Measurements from ENCODE around the gene APMAP. TPM values are rescaled to one million over a fixed set of nuclear protein-coding genes. Genes with fewer than 3 reads are reported as not detected.

APMAP gene
- total RNA-seq, 1 donor from 2014 or later, result 26.8 TPM

DNA sequence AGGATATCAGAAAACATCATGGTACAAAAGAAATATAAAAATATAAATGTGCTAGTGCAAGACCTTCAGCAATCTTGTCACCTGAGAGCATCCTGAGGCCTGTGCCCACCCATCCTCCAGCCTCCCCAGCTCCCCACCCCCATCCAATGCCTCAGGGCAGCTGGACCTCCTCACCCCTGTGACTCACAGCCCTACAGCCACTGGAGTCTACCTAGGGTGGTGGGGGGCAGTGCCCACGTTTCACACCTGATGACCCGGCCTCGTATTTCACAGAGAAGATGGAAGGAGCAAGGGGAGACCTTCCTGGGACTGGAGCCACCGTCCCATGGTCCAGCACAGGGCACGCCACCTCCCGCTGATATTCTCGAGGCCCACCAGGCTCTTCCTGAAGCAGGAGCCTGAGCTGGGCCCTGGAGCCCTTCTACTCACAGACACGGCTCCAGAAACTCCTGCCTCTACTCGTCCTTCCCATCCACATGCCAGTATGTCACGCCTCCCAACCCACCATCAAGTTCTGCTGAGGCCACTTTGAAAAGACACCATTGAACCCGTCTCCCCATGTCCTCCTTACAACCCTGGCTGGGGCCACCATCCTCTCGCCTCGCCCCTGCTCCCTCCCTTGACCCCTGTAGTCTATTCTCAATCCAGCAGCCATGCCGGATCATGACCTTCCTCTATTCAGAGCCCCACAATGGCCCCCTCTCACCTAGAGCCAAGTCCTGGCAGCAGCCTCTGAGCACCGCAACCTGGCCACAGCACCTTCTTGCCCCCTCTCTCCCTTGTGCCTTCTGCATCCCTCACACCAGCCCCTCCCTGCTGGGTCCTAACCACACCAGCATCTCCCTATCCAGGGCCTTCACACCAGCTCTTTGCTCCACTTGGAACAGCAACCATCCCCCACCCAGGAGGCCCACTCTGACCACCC is 13.3 kb downstream of the APMAP start:
- ATAC-seq (no peak), DNase-seq (ENCODE audit: missing footprints) (no peak)
- intact Hi-C loops (cut with DNase I), result no loop called here

DNA sequence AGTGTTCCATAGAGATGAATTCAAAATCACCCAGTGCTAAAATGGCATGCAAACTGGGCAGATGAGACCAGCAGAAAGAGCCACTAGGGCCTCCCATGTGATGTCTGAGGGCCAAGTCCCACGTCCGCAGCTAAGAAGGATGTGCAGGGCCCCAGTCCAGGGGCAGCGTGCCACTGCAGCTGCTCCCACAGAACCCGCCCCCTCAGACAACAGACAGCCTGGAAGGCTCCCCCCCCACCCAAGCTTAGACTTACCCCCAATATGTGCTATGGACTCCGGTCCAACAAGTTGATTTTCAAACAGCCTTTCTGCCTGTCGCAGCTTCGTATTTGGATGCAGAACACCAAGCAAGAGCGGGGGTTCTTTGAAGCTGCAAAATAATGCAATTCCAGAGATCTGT is 14.0 kb downstream of the APMAP start:
- ATAC-seq (no peak), DNase-seq (ENCODE audit: missing footprints) (no peak)
- intact Hi-C loops (cut with DNase I), result no loop called here

DNA sequence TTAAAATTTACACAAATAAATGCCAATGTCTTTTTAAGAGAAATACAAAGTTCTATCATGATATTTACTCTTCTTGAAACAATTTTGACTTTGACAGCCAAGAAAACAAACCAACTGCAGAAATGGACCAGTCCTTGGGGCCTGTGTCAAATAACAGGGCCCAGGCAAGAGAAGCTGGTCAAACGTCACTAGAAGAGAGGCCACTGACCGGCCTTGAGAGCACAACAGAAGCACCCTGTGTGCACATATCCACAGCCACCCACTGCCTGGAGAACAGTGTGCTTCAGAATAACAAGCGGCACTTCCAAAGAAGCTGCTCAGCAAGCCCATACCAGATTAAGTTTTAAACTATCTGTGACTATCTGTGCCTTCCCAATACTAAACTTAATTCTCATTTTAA is 14.8 kb downstream of the APMAP start:
- no peak for ATAC-seq
- intact Hi-C loops (cut with DNase I), result no loop called here
- no peak for DNase-seq (ENCODE audit: missing footprints)

- ATAC-seq, result no peak
- intact Hi-C loops (cut with DNase I), result no loop called here
These were observed 15.2 kb downstream of the APMAP start for GRCh38 chr20:24977336-24977735.

GRCh38 chr20:24972341-24972740 is 20.2 kb downstream of the APMAP start:
- DNase-seq (ENCODE audit: missing footprints), result no peak
- intact Hi-C loops (cut with DNase I), result no loop called here
- ATAC-seq, result no peak

More at GRCh38 chr20:24977336-24977735, 15.2 kb downstream of the APMAP start:
- no peak for DNase-seq (ENCODE audit: missing footprints)

DNA sequence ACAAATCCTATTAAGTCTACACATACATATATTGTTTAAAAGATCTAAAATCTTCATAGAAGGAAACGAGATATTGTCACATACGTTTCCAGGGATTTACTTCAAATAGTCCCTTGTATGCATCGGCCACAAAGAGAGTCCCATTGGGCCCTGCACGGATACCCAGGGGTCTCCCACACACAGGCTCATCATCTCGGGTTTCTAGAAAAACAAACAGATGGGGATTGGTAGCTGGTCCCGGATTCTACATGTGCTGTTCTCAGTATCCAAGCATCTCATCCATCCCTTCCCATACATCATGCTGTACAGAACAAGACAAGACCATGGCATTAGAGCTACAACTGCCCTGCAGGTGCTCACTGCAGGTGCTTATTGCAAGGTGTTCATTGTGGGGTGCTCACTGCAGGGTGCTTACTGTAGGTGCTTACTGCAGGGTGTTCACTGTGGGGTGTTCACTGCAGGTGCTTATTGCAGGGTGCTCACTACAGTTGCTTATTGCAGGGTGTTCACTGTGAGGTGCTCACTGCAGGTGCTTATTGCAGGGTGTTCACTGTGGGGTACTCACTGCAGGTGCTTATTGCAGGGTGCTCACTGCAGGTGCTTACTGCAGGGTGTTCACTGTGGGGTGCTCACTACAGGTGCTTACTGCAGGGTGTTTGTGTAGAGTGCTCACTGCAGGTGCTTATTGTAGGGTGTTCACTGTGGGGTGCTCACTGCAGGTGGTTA is 21.0 kb downstream of the APMAP start:
- ATAC-seq, result no peak
- intact Hi-C loops (cut with DNase I), result no loop called here
- no peak for DNase-seq (ENCODE audit: missing footprints)

DNA sequence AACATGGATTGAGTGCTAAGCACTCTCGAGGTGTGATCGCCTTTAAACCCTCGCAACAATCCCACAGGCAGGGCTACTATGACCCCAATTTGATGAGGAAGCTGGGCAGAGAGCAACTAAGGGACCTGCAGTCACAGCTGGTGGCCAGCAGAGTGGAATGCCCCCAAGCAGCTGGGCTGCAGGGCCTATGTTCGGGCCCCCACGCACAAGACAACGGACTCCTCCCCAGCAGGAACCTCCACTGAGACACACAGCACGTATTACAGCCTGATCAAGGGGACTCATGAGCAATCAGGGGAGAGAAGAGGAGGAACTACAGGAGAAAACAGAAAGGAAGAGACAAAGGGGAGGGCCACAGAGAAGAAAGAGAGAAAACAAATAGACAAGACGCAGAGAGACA is 21.8 kb downstream of the APMAP start:
- intact Hi-C loops (cut with DNase I), result no loop called here
- no peak for DNase-seq (ENCODE audit: missing footprints)
- ATAC-seq, result no peak

- ATAC-seq (no peak), DNase-seq (ENCODE audit: missing footprints) (no peak)
- intact Hi-C loops (cut with DNase I), result no loop called here
These were observed 22.5 kb downstream of the APMAP start for GRCh38 chr20:24970030-24970553.

DNA sequence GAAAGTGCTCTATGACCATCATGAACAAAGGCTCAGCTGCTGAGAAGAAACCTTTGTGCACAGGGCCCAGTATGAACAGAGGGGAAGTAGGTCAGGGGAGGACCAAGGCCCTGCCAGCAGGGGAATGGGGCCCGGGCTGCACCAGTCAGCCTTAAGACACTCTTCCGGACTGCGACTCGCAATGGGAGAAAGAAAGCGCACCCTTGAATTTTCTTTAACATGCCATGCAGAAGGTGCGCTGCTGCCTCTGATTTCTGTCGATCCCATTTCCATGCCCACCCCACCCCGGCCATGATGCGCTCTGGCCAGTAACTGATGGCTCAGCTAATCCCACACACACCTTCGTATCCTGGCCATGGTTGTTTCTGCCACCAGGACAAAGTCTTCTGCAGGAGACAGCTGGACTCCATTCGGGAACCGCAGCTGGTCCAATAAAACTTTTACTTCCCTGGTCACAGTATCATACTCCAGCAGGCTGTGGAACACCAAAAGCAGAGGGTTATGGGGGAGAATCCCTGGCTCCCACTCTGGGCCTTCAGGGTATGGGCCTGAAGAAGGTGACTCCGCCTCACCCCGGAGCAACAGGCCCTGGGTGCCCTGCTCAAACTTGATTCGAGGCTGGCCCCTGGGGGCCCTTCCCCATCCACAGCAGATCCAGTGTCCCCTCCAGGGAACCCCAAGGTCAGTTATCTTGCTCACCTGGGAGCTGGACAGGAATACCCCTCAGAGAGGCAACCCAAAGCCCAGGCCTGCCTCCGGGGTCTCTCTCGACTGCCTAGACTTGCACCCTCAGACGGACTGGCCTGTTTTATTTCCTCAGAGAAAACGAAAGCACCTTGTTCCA is 23.1 kb downstream of the APMAP start:
- no peak for DNase-seq (ENCODE audit: missing footprints)
- intact Hi-C loops (cut with DNase I), result no loop called here
- no peak for ATAC-seq

DNA sequence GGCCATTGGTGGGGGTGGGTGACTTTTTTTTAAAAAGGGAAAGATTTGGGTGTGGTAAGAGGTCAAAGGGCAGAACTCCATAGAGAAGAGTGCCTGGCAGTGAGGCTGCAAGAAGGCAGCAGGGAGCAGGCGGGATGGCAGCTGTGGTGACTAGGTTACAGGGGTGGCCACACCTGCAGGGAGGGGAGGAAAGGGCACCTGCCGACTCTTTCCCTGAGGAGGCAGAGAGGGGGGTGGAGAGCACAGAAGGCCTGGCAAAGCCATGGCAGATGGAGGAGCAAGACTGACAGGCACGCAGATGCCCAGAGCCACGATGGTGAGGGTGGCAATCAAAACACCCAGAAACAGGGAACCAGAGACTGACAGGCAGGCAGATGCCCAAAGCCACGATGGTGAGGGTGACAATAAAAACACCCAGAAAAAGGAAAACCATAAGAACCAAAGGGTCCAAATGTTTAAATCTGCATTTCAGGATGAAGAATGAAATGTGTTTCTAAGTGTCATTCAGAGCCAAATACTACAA is 24.2 kb downstream of the APMAP start:
- ATAC-seq (no peak), DNase-seq (ENCODE audit: missing footprints) (no peak)
- intact Hi-C loops (cut with DNase I), result no loop called here

DNA sequence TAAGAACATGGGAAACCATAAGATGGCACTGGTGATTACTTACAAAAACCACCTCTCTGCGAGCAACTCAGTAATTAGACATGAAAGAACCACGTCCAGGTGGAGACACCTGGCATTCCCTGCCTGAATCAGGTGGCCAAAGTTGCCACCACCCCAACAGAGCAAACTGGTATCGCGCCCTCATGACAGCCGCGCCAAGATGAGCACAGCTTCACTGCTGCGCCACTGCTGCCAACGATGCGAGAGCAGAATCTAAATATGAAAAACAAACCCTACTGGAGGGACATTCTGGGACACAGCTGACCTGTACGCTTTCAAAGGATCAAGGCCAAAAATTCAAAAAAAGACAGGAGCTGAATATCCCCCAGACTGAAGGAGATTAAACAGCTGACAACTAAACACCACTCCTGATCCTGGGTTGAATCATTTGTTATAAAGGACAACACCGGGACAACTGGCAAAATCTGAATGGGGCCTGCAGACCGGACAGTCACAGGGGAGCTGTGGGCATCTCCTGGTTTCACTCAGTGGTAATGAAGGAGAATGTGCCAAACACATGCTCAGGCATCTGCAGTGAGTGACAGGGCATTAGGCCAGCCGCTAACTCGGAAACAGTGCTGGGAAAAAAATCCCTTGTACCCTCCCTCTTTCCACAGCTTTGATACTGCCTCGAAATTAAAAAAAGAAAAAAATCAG is 26.1 kb downstream of the APMAP start:
- ATAC-seq (no peak), DNase-seq (ENCODE audit: missing footprints) (no peak)
- intact Hi-C loops (cut with DNase I), result no loop called here

DNA sequence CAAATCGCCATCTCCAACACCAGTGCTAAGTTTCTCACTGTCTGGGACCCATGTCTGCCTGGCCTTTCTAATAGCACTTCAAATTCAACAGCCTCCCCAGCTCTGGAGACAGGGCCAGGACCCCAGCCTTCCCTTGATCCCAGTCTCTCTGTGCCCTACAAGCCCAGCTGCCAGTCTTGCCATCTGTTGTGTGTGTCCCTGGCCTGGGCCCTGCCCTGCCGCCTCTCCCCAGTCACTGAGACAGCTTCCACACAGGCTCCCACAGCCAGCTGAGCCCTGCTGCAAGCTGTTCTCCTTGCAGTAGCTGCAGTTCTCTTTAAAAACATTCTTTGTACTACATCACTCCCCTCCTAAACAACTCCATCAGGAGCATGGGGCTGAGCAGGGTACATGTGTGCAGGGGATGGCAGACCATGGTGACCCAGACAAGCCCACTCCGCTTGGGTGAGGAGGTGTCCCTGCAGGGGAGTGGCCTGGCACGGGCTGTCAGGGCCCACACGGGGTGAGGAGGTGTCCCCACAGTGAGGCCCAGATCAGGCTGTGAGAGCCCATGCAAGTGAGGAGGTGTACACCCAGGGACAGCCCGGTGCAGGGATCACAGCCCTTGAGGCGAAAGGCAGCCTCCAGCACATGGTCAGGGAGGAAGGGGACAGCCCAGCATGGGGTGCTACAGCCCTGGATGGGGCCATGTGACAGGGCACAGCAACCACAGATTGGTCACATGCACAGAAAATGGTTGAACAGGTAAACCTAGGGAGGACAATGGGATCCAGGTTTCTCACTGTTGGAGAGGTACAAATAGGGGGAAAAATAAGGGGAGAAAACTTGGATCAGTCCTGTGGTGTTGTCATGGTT is 27.3 kb downstream of the APMAP start:
- ATAC-seq (no peak), DNase-seq (ENCODE audit: missing footprints) (no peak)
- intact Hi-C loops (cut with DNase I), result no loop called here

GRCh38 chr20:24964506-24964840 is 28.1 kb downstream of the APMAP start:
- ATAC-seq (no peak), DNase-seq (ENCODE audit: missing footprints) (no peak)
- intact Hi-C loops (cut with DNase I), result no loop called here

- ATAC-seq, result no peak
- intact Hi-C loops (cut with DNase I), result no loop called here
- DNase-seq (ENCODE audit: missing footprints), result no peak
These were observed 28.7 kb downstream of the APMAP start for GRCh38 chr20:24963672-24964505.

DNA sequence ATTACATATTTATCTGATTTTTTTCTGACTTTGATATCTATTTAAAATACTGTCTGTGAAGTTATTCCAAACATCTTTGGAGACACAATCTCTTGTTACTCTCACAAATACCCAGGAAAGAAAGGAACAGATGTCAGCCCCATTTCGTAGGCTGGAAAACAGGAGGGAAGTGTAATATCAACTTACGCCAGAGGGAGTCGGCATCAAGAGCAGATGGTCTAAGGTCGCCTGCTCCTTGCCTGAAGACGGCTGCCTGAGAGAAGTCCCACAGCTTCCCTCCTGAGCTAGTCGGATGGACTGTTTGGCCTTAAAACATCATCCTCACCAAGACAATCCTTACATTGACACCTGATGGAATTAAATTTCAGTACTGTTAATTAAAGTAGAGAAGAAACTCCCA is 30.0 kb downstream of the APMAP start:
- DNase-seq (ENCODE audit: missing footprints), result no peak
- intact Hi-C loops (cut with DNase I), result no loop called here
- no peak for ATAC-seq

DNA sequence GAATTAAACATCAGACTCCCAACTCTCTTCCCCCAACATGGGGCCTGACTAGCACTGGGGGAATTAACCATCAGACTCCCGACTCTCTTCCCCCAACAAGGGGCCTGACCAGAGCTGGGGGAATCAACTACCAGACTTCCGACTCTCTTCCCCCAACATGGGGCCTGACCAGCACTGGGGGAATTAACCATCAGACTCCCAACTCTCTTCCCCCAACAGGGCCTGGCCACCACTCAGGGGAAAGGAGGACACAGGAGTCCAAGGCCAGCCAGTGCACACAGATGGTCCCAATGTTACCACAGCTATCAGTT is 30.4 kb downstream of the APMAP start:
- DNase-seq (ENCODE audit: missing footprints) (no peak), ATAC-seq (no peak)
- intact Hi-C loops (cut with DNase I), result no loop called here
